Measurements from ENCODE around the gene WWC2. TPM values are rescaled to one million over a fixed set of nuclear protein-coding genes. Genes with fewer than 3 reads are reported as not detected.

Gene WWC2
- polyA plus RNA-seq, 2 of the 4 experiments (the other 2 are of a cell fraction), result 14.9 to 26.9 TPM

GRCh38 chr4:183303301-183303700, 204.2 kb downstream of the WWC2 start:
- Histone ChIP-seq H3K4me3 (no peak overlapping the region), H3K4me2 (no peak overlapping the region), H3K9me3 (no peaks in the 10 kb centered on the region), H3K4me1 (no peaks in the 10 kb centered on the region), H3K27ac (no peak overlapping the region)
- POLR2A ChIA-PET, result no interaction called here
- DNase-seq (ENCODE audit: low read depth in 1 of 2, low spot score in 1 of 2), result no peak
- no peak for FAIRE-seq
- TF ChIP-seq HES2 (IDR thresholded peaks at IDR 0.05), result no peak
- TF ChIP-seq CBX8 (IDR thresholded peaks at IDR 0.05), result no peak
- TF ChIP-seq BCL3 (IDR thresholded peaks at IDR 0.05), result no peak
- TF ChIP-seq SREBF2 (IDR thresholded peaks at IDR 0.05), result no peak
- TF ChIP-seq KDM1A (IDR thresholded peaks at IDR 0.05; ENCODE audit: low read depth), result no peak
- no peak for TF ChIP-seq HMGXB4 (CRISPR knock-in tag; IDR thresholded peaks at IDR 0.05; ENCODE audit: borderline replicate concordance)
- TF ChIP-seq HEYL (CRISPR knock-in tag; IDR thresholded peaks at IDR 0.05), result no peak
- ATAC-seq, result no peak
- 91% methylated on average over 4 of the region's 4 CpGs for WGBS (ENCODE audit: missing lambda C conversion rate)
- CTCF ChIA-PET, result no interaction called here

GRCh38 chr4:183304067-183304466, 205.0 kb downstream of the WWC2 start:
- Histone ChIP-seq H3K4me2 (no peak overlapping the region), H3K4me3 (no peak overlapping the region), H3K9me3 (no peaks in the 10 kb centered on the region), H3K4me1 (no peaks in the 10 kb centered on the region), H3K27ac (no peak overlapping the region)
- FAIRE-seq (no peak), ATAC-seq (no peak), DNase-seq (ENCODE audit: low read depth in 1 of 2, low spot score in 1 of 2) (no peak)
- POLR2A ChIA-PET, result no interaction called here
- CTCF ChIA-PET, result no interaction called here
- 89% methylated on average over 4 of the region's 4 CpGs for WGBS (ENCODE audit: missing lambda C conversion rate)
- TF ChIP-seq EHMT2 (IDR thresholded peaks at IDR 0.05; ENCODE audit: low read depth) (no peak), EHF (CRISPR knock-in tag; IDR thresholded peaks at IDR 0.05) (no peak), KDM1A (IDR thresholded peaks at IDR 0.05; ENCODE audit: low read depth) (no peak), HOXB13 (CRISPR knock-in tag; IDR thresholded peaks at IDR 0.05; ENCODE audit: low read depth) (no peak), MAZ (IDR thresholded peaks at IDR 0.05; ENCODE audit: borderline replicate concordance, low read depth, low read length) (no peak), ZC3H11A (IDR thresholded peaks at IDR 0.05) (no peak), EP300 (IDR thresholded peaks at IDR 0.05) (no peak), ZSCAN20 (CRISPR knock-in tag; IDR thresholded peaks at IDR 0.05) (no peak), RCOR1 (IDR thresholded peaks at IDR 0.05; ENCODE audit: low read depth, low read length) (no peak), ZFP36 (IDR thresholded peaks at IDR 0.05; ENCODE audit: borderline replicate concordance, partially characterized antibody) (no peak), CTCF (IDR thresholded peaks at IDR 0.05) (no peak), RFX5 (IDR thresholded peaks at IDR 0.05) (no peak), HOXB5 (CRISPR knock-in tag; IDR thresholded peaks at IDR 0.05) (no peak), CBX2 (IDR thresholded peaks at IDR 0.05; ENCODE audit: borderline replicate concordance, low read depth) (no peak), HES2 (IDR thresholded peaks at IDR 0.05) (no peak)
- TF ChIP-seq, protein P1, sequence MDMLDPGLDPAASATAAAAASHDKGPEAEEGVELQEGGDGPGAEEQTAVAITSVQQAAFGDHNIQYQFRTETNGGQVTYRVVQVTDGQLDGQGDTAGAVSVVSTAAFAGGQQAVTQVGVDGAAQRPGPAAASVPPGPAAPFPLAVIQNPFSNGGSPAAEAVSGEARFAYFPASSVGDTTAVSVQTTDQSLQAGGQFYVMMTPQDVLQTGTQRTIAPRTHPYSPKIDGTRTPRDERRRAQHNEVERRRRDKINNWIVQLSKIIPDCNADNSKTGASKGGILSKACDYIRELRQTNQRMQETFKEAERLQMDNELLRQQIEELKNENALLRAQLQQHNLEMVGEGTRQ (IDR thresholded peaks at IDR 0.05), result no peak

Measured in A549 (cell line).